Erythroblast (primary cell): ENCODE data around the gene NTM.
A peak's percentile ranks its signal among the peaks of the same experiment; 100 is the strongest.

Source experiments
- DNase-seq, 2 experiments: peaks; one replicate each; lab custom pipeline; 2025; lab: John Stamatoyannopoulos, UW
- GATA1 ChIP-seq: IDR thresholded peaks from 2 replicates; pipeline ENCODE4 v1.6.1; 2011; ENCODE audit warnings: low read depth, mild to moderate bottlenecking, control low read depth, low read length, moderate library complexity
- POLR2A ChIP-seq: IDR thresholded peaks from 2 replicates; pipeline ENCODE4 v1.6.1; 2011; ENCODE audit warnings: mild to moderate bottlenecking, low read length

NTM gene

DNA sequence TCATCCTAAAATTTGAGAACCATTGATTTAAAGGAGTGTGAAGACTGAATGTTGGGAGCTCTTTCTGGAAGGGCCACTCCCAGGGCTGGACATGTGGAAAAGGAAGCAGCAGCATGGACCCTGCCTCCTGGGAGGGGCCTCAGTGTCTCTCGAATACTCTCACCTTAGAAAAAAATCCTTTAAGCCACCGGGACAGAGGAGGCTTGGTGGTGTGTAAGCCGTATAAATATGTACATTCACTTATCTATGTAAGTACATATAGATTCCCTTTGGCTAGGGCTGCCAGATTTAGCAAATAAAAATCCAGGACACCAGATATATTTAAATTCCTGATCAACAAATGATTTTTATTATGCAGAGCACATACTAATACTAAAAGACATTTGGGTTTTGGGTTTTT, 17.6 kb downstream of the NTM start:
- DNase-seq, result no peak
- no peak for TF ChIP-seq GATA1
- TF ChIP-seq POLR2A, result no peak

DNA sequence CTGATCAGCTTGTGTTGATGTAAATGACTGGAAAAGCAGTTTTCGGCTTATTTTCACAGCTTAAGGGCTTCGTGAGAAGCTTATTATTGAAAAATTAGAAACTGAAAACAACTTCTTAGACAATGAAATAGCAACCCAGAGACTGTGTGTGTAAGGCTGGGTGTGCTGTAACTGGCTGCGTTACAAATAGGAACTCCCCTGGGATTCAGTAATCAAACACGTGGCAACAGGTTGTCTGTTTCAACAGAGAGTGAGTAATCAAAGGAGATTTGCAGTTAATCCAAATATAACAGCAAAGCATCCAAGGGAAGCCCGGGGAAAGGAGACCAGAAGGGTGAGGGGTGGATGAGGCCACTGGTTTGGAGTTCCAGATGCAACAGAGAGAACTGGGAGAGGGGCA, 19.2 kb downstream of the NTM start:
- no peak for DNase-seq
- TF ChIP-seq POLR2A, result no peak
- no peak for TF ChIP-seq GATA1

DNA sequence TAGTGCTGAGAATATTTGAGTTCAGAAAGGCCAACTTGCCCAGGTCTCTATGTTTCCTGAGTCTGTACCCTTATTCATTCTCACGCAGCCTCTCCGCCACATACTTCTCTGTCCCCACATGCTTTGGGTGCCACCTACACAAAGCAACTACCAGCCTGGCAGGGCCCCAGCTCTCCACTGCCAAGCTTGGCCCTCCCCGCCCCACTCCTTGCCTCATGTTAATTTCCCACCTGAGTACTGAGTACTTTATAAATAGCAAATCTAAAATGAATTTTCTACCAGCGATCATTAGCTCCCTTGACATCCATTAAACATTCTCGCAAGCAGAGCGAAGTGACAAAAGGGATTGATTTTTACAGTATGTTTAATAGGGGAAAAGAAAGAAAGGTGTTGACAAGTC, 20.8 kb downstream of the NTM start:
- no peak for TF ChIP-seq POLR2A
- TF ChIP-seq GATA1, result no peak
- DNase-seq, result no peak

DNA sequence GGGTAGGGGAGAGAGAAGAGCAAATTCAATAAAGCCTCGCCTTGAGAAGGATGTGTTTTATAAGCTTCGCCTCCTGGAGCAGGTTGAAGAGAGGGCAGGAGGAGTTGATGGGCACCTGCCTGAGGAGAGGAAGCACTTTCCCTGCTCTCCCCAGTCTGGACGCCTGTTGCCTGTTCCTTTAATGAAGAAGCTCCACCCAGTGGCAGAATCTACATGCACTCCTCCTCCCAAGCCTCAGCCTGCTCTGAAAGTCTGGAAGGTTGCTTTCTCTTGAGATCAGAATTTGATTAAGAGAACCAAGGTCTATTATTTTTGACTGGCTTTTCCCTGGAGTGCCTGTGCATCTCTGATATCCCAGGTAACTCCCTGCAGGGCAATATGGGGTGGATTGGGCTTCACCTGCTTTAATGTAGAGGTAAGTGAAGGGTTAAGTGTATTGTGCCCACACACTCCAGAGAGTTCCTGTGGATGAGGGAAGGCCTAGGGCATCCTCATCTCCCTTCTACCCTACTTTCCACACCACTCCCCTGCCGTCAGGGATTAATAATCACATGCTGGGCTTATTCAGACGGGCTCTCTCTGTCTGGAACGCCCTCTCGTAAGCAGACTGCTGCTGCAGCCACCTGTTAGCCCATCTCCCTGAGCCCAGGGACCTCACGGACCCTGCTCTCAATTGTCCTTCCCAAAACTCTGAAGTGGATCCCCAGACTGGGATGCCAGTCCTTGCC, 22.3 kb downstream of the NTM start:
- no peak for DNase-seq
- no peak for TF ChIP-seq GATA1
- no peak for TF ChIP-seq POLR2A

DNA sequence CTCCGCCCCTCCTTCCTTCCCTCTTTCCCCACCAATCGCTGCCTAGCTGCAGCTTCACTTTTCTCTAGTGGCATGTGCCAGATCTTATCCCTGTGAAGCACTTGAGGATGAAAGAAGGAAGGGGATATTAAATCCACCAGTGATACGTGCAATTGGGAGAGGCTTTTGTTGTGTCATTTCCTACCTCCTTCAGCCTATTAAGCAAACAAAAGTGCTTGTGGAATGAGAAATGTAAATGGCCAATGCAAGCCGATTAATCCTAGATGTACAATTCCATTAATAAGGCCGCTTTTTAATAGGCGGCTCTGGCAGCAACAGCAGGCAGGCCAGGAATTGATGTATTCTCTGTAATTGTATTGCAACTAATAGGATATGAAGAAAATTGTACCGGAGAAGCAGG, 23.3 kb downstream of the NTM start:
- DNase-seq, result no peak
- TF ChIP-seq POLR2A (no peak), GATA1 (no peak)

DNA sequence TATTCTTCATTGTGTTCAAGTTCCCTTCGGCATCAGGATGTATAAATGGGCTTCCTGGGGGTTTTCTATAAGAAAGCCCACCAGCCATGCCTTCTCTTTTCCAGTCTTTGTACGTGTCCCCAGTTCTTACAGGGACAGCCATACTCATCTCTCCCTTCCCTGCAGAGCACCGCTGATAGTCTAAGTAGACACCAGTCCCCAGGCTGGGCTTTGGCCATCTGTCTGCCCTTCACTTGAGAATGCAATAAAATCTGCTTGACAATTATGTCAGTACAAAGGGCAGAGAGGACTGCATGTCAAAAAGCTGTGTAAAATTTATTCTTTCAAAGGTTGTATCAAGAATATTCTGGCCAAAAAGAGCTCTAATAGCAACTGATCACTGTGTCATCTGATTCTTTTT, 27.3 kb downstream of the NTM start:
- TF ChIP-seq POLR2A, result no peak
- TF ChIP-seq GATA1, result no peak
- DNase-seq, result no peak

DNA sequence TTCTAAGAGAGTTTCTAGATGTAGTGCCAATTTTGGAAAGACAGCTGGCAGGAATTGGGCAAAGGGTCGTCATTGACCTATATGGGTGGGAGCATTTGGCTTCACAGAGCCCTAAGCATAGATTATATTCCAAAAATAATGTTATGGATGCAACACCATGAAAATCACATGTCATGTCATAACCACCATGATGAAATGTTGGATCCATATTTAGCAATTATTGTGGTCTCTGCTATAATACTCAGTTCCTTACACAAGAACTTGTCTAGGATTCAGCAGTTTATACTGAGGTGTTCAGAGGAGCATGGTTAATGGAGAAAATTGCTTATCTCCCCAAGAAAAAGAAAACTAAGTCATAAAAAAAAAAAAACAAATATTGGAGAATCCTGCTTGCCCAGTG, 31.6 kb downstream of the NTM start:
- TF ChIP-seq POLR2A (no peak), GATA1 (no peak)
- DNase-seq, result no peak

DNA sequence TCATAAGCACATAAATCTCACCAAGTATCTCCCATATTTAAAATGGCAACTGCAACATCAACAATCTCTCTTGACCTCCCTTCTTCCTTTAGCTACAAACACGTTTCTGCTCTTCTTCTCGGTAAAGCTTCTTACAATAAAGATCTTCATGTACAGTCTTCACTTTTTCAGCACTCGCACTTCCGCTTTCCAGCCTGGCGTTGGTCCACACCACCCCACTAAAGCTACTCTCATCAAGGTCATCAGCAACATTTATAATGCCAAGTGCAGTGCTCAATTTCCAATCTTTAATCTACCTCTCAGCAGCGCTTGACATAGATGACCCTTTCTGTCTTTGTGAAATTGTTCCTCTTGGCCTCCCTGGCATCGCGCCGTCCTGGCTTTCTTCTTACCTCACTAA, 33.6 kb downstream of the NTM start:
- TF ChIP-seq POLR2A, result no peak
- no peak for TF ChIP-seq GATA1
- DNase-seq, result no peak

DNA sequence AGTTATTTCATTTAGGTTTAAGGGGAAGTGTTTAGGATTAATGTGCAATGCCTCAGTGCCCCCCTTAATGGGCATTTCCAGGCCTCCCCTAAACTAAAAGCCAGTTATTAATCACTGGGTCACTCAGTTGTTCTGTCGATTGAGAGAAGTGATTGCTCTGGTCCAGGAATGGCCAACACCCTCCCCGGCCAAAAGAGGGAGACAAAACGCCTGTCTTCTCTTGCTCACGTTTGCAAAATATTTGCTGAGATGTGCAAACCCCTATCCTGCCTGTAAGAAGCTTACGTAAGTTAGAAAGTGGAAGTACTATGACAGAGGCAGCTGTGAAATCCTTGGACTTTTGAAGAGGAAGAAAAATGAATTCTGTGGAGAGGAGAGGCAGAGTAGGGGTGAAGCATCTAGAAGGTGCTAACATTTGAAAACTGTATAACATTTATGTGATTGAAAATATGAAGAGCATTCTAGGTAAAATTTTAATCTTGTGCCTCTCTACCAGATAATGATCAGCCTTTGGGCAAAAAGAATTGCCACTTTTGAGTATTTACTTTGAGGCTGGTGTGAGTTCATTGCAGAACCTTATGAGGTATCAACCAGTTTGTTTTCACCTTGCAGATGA, 37.7 kb downstream of the NTM start:
- DNase-seq, result peak; percentile 1 to 6
- TF ChIP-seq GATA1 (no peak), POLR2A (no peak)

DNA sequence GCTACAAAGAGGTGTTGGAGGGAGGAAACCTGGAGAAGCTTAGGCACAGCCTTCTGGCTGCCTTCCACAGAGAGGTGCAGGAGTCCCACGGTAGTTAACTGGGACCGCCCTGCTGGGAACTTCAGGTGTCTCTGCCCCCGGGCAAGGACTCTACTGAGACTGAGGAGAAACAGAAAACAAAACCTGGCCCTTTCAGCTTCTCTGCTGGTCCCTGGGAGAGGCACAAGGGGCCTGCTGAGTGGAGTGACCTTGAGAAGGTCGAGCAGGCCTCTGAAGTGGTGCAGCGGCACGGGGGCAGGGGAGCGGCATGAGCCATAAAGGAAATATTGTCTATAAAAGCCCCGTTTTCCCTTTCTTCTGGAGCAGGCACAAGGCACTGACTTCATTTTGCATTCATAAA, 38.9 kb downstream of the NTM start:
- DNase-seq, result no peak
- TF ChIP-seq POLR2A (no peak), GATA1 (no peak)

DNA sequence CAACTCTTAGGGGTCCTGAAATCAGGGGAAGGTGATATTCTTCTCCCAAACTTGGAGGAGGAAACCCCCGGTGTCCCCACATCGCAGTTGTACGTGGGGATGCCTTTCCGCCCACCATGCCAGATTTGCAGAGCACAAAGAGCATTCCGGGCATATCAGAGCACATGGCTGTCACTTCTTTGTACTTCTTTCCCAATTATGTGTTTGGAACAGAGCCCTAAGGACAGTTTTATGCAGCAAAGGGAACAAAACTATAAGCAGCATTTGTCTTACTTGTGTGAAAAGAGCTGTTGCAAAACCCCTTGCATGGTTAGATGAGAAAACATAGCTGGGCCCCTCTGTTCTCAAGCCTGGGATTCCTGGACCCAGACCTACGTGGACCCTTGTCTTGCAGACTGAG, 41.2 kb downstream of the NTM start:
- no peak for DNase-seq

DNA sequence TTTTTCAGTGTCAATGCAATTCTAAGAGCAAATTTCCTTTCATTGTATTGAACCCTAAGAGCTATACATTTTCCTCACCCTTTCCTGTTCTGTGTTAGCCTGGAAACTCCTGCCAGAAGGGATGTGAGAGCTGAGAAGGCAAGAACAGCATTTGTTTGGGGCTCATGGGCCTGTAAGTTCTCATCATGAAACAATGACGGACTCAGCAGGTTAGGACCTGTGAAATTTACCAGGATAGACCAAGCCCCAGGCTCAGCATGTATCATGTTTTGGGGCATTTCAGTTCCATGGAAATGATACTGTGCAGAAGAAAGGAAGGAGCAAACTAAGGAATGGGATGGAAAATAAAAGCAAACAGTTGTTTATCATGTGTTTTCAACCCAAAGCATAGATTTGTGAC, 41.6 kb downstream of the NTM start:
- no peak for TF ChIP-seq GATA1
- TF ChIP-seq POLR2A, result no peak
- no peak for DNase-seq

More for the DNA sequence above, 41.2 kb downstream of the NTM start:
- TF ChIP-seq GATA1 (no peak), POLR2A (no peak)

DNA sequence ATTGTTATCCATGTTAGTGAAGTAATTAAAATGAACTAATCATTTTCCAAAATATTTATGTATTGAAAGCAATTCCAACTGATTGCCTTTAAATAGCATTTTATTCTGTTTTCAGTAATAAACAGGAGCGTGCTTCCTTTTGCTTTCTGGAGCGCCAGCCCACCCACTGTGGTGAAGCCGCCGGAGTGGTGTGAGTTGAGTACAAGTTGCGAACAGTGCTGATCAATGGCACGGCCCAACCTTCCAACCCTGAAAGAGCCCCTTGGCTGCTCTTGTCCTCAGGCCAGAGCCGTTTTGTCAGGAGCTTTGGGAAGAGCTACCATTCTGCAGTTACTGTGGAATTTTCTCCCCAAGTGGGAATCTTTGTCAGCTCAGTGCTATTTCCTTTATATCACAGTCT, 42.8 kb downstream of the NTM start:
- TF ChIP-seq GATA1 (no peak), POLR2A (no peak)
- no peak for DNase-seq

DNA sequence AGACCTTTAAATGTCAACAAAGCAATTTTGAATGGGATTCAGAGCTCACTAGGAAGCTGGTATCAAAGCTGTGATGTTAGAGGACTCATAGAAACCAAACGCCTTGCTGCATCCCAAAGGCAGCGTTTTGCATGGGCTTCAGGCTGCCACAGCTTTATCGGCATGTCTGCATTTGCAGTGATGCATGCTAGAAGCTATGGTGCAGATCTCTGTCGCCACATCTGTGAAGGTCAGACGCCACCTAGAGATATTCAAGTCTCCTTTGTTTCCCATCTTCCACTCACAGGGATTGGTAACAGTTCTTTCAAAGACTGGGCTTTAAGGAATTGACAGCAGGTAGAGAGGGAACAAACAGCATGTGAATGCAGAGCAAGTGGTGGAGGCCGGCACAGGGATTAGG, 47.8 kb downstream of the NTM start:
- TF ChIP-seq POLR2A (no peak), GATA1 (no peak)
- no peak for DNase-seq

DNA sequence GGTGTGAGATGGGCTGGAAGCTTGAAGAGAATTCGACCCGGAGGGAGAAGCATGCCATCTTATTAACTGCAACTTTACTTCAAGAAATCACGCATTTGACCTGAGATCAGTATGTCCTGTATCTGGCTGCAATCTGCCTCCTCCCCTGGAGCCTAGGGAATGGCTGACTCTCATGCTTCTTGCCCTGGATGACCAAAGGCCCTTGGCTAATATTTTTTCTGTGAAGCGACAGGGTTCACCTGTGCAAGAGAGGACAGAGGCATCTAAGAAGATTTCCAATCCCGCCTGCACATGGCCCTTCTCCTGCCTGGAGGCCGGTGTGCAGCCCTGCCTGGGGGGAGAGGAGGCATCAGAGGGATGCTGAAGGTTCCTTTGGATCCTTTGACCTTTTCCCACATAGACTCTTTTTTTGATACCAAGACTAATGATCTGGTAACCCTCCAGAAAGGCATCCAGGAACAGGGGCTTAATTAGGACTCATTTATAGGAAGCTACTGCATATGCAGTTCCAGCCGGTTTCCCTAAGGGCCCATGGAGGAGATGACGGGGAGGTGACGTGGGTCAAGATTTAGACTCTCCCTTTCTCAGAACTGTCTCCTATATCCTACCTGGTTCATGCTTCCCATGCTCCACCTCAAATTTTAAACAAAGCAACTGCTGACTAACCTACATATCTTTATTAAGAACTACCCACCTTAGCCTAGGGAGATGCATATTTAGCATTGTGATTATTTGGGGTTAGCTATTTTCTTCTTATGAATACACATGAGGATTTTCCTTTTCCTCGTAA, 50.8 kb downstream of the NTM start:
- TF ChIP-seq GATA1, result no peak
- no peak for TF ChIP-seq POLR2A
- no peak for DNase-seq
